Smooth muscle cell (in vitro differentiated cells): ENCODE measurements around the gene PIGU. TPM values are rescaled to one million over a fixed set of nuclear protein-coding genes. Genes with fewer than 3 reads are reported as not detected.

Experiments used
- DNase-seq: peaks from one replicate; lab custom pipeline; 2025; ENCODE audit not compliant: unreplicated experiment; lab: John Stamatoyannopoulos, UW
- H2AFZ ChIP-seq: fragments of 200-600 bp; sonication (generic); 2 replicates; pipeline ENCODE4 v1.6.0; 2016; ENCODE audit warnings: antibody characterized with exemption, low read depth, mild to moderate bottlenecking
- H3F3A ChIP-seq: fragments of 200-600 bp; sonication (generic); 2 replicates; pipeline ENCODE4 v1.6.0; 2017; ENCODE audit warnings: antibody characterized with exemption, low read depth
- H3K27ac ChIP-seq: fragments of 200-600 bp; sonication (generic); 2 replicates; pipeline ENCODE4 v1.5.1; 2016; ENCODE audit warnings: low read depth, mild to moderate bottlenecking
- H3K27me3 ChIP-seq: fragments of 200-600 bp; sonication (generic); 2 replicates; pipeline ENCODE4 v1.6.1; 2016; ENCODE audit warnings: low read depth, mild to moderate bottlenecking
- H3K36me3 ChIP-seq: fragments of 200-600 bp; sonication (generic); 2 replicates; pipeline ENCODE4 v1.5.1; 2016; ENCODE audit warnings: low read depth
- H3K4me1 ChIP-seq: fragments of 200-600 bp; sonication (generic); 2 replicates; pipeline ENCODE4 v1.5.1; 2016; ENCODE audit warnings: low read depth
- H3K4me2 ChIP-seq: fragments of 200-600 bp; sonication (generic); 2 replicates; pipeline ENCODE4 v1.6.0; 2016; ENCODE audit warnings: mild to moderate bottlenecking
- H3K4me3 ChIP-seq: fragments of 200-600 bp; sonication (generic); 2 replicates; pipeline ENCODE4 v1.5.1; 2016; ENCODE audit warnings: mild to moderate bottlenecking
- H3K79me2 ChIP-seq: fragments of 200-600 bp; sonication (generic); 2 replicates; pipeline ENCODE4 v1.6.0; 2016; ENCODE audit warnings: low read depth, mild to moderate bottlenecking
- H3K9ac ChIP-seq: fragments of 200-600 bp; sonication (generic); 2 replicates; pipeline ENCODE4 v1.6.0; 2016; ENCODE audit warnings: low read depth
- H3K9me3 ChIP-seq: fragments of 200-600 bp; sonication (generic); replicated peaks from 2 replicates; pipeline ENCODE4 v1.5.1; 2016; ENCODE audit warnings: low read depth
- H4K20me1 ChIP-seq: fragments of 200-600 bp; sonication (generic); 2 replicates; pipeline ENCODE4 v1.6.0; 2016; ENCODE audit warnings: low read depth
- CTCF ChIP-seq: fragments of 200-600 bp; sonication (generic); IDR thresholded peaks from 2 replicates; pipeline ENCODE4 v1.5.1; 2017; ENCODE audit warnings: borderline replicate concordance, mild to moderate bottlenecking, antibody characterized with exemption; ENCODE audit not compliant: insufficient read depth, poor library complexity, severe bottlenecking
- WGBS: methylation state at CpG from one replicate; pipeline ENCODE4 v1.1.7; 2016; ENCODE audit warnings: low lambda C conversion rate; 5-methylcytosine and 5-hydroxymethylcytosine counted together
- polyA plus RNA-seq: library from polyadenylated mRNA; unstranded; fragments of >200 nt; fragmentation: Nextera tagmentation; extraction: Ambion mirVana; gene quantifications from 2 replicates; pipeline ENCODE4 v1.2.1, GENCODE V29; 2016
- total RNA-seq: library from RNA; depleted of rRNA; stranded (reverse); fragments of >200 nt; gene quantifications from 2 replicates; pipeline ENCODE4 v1.2.3, GENCODE V29; 2014

PIGU gene
- total and polyA plus RNA-seq, 2 experiments from 2014 or later: 46.5 to 50.2 TPM

GRCh38 chr20:34575271-34575670, 101.6 kb downstream of the PIGU start:
- WGBS: 94% methylated on average over 5 of the region's 5 CpGs
- H3K27me3 ChIP-seq: no peaks in the 10 kb centered on the region
- H3K36me3 ChIP-seq: no peaks in the 10 kb centered on the region
- TF ChIP-seq CTCF: no peak
- H3K4me2 ChIP-seq: no peak overlapping the region
- H3K4me1 ChIP-seq: no peaks in the 10 kb centered on the region
- H3K9ac ChIP-seq: no peak overlapping the region
- H3K9me3 ChIP-seq: no peaks in the 10 kb centered on the region
- no peaks in the 10 kb centered on the region for H3K79me2 ChIP-seq
- H2AFZ ChIP-seq: no peak overlapping the region
- no peak overlapping the region for H3K4me3 ChIP-seq
- no peak overlapping the region for H3K27ac ChIP-seq
- DNase-seq: no peak
- H3F3A ChIP-seq: peaks cover 4% of the 10 kb centered on the region
- no peaks in the 10 kb centered on the region for H4K20me1 ChIP-seq

GRCh38 chr20:34574861-34575260, 102.0 kb downstream of the PIGU start:
- Histone ChIP-seq H3K36me3 (no peaks in the 10 kb centered on the region), H3K79me2 (no peaks in the 10 kb centered on the region), H2AFZ (no peak overlapping the region), H3K27me3 (no peaks in the 10 kb centered on the region), H3K4me3 (no peak overlapping the region), H3K4me2 (no peak overlapping the region), H4K20me1 (no peaks in the 10 kb centered on the region), H3K4me1 (no peaks in the 10 kb centered on the region), H3K27ac (no peak overlapping the region), H3K9ac (no peak overlapping the region), H3K9me3 (no peaks in the 10 kb centered on the region), H3F3A (peaks cover 4% of the 10 kb centered on the region)
- WGBS: 95% methylated on average over 6 of the region's 6 CpGs
- no peak for TF ChIP-seq CTCF
- DNase-seq: no peak

- TF ChIP-seq CTCF: no peak
These were observed 102.5 kb downstream of the PIGU start for GRCh38 chr20:34574426-34574825.

GRCh38 chr20:34573541-34574300, 103.2 kb downstream of the PIGU start:
- Histone ChIP-seq H3K4me1 (no peaks in the 10 kb centered on the region), H3K27me3 (no peaks in the 10 kb centered on the region), H2AFZ (no peak overlapping the region), H3K9ac (no peak overlapping the region), H3K36me3 (no peaks in the 10 kb centered on the region), H4K20me1 (no peaks in the 10 kb centered on the region), H3F3A (peaks cover 4% of the 10 kb centered on the region), H3K4me2 (no peak overlapping the region), H3K79me2 (no peaks in the 10 kb centered on the region), H3K4me3 (no peak overlapping the region), H3K9me3 (no peaks in the 10 kb centered on the region), H3K27ac (no peak overlapping the region)
- 91% methylated on average over 7 of the region's 7 CpGs for WGBS
- no peak for DNase-seq
- TF ChIP-seq CTCF: no peak

More at GRCh38 chr20:34574426-34574825, 102.5 kb downstream of the PIGU start:
- H3K4me1 ChIP-seq: no peaks in the 10 kb centered on the region
- H3K27me3 ChIP-seq: no peaks in the 10 kb centered on the region
- no peaks in the 10 kb centered on the region for H3K9me3 ChIP-seq
- no peak overlapping the region for H3K4me3 ChIP-seq
- 94% methylated on average over 5 of the region's 5 CpGs for WGBS
- H3K79me2 ChIP-seq: no peaks in the 10 kb centered on the region
- no peak for DNase-seq
- H3K4me2 ChIP-seq: no peak overlapping the region
- no peak overlapping the region for H3K27ac ChIP-seq
- peaks cover 4% of the 10 kb centered on the region for H3F3A ChIP-seq
- no peaks in the 10 kb centered on the region for H3K36me3 ChIP-seq
- no peaks in the 10 kb centered on the region for H4K20me1 ChIP-seq
- no peak overlapping the region for H2AFZ ChIP-seq
- H3K9ac ChIP-seq: no peak overlapping the region
